GM21381 (cell line): ENCODE data around the gene PSMD5.

Experiments
- ATAC-seq: cut with Tn5 transposase; IDR thresholded peaks from one replicate; pipeline ENCODE4 v1.9.1; 2021; ENCODE audit warnings: mild to moderate bottlenecking, moderate library complexity; ENCODE audit not compliant: unreplicated experiment

PSMD5 gene

GRCh38 chr9:120842685-120843485 is at the start of gene PSMD5:
PSMD5 (minus strand) TSS chr9:120842922; CDS start chr9:120842909, 13 bp downstream.
- ATAC-seq, result peak; percentile 100

GRCh38 chr9:120891884-120892747 is 49.4 kb upstream of the PSMD5 start:
- ATAC-seq, result peak; percentile 34

- no peak for ATAC-seq
Observed at GRCh38 chr9:120891245-120891883, 48.6 kb upstream of the PSMD5 start.

GRCh38 chr9:120890320-120891244 is 47.9 kb upstream of the PSMD5 start:
- ATAC-seq, result no peak

GRCh38 chr9:120889606-120890271 is 47.0 kb upstream of the PSMD5 start:
- no peak for ATAC-seq

GRCh38 chr9:120888626-120889025 is 45.9 kb upstream of the PSMD5 start:
- ATAC-seq, result no peak

GRCh38 chr9:120886490-120886967 is 43.8 kb upstream of the PSMD5 start:
- no peak for ATAC-seq

GRCh38 chr9:120885958-120886357 is 43.2 kb upstream of the PSMD5 start:
- no peak for ATAC-seq

GRCh38 chr9:120885457-120885856 is 42.7 kb upstream of the PSMD5 start:
- ATAC-seq, result no peak

GRCh38 chr9:120883608-120883996 is 40.9 kb upstream of the PSMD5 start:
- ATAC-seq, result no peak

GRCh38 chr9:120882935-120883607 is 40.3 kb upstream of the PSMD5 start:
- no peak for ATAC-seq

- no peak for ATAC-seq
Observed at GRCh38 chr9:120879446-120879845, 36.7 kb upstream of the PSMD5 start.

GRCh38 chr9:120878188-120879130 is 35.7 kb upstream of the PSMD5 start:
- no peak for ATAC-seq

- ATAC-seq, result peak; percentile 39
Observed at GRCh38 chr9:120877276-120878034, 34.7 kb upstream of the PSMD5 start.

- peak; percentile 11 for ATAC-seq
Observed at GRCh38 chr9:120876842-120877240, 34.1 kb upstream of the PSMD5 start, which contains the start of gene PHF19. PHF19 (minus strand) TSS chr9:120877188; CDS start chr9:120874741, 2,447 bp downstream.

GRCh38 chr9:120875954-120876841 is 33.5 kb upstream of the PSMD5 start:
- peak; percentile 62 for ATAC-seq
